ENCODE data around the gene ARAP2.

DNA sequence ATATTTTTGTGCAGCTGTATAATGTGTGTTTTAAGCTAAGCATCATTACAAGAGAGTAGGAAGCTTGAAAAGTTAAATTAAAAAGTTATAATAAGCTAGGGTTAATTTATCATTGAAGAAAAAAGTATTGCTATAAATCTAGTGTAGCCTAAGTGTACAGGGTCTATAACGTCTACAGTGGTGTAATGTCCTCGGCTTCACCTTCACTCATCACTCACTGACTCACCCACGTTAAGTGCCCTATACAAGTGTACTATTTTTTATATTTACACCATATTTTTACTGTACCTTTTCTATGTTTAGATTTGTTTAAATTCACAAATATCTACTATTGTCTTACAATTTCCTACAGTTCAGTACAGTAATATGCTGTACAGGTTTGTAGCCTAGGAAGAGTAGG, 23.5 kb downstream of the ARAP2 start:
- TF ChIP-seq EZH2 (IDR thresholded peaks at IDR 0.05) (no peak), CEBPB (IDR thresholded peaks at IDR 0.05; ENCODE audit: low read depth) (no peak), POLR2A (IDR thresholded peaks at IDR 0.05; ENCODE audit: borderline replicate concordance, extremely low read depth, insufficient read depth, insufficient read length) (no peak), ELF1 (IDR thresholded peaks at IDR 0.05; ENCODE audit: borderline replicate concordance, low read depth) (no peak), ZNF274 (IDR thresholded peaks at IDR 0.05; ENCODE audit: low read depth, low read length) (no peak), POLR2AphosphoS5 (IDR thresholded peaks at IDR 0.05; ENCODE audit: low read depth, low read length) (no peak), ZFX (IDR thresholded peaks at IDR 0.05) (no peak), EZH2phosphoT487 (IDR thresholded peaks at IDR 0.05; ENCODE audit: borderline replicate concordance) (no peak), SRF (IDR thresholded peaks at IDR 0.05; ENCODE audit: low read depth) (no peak)
- TF ChIP-seq, protein P1, sequence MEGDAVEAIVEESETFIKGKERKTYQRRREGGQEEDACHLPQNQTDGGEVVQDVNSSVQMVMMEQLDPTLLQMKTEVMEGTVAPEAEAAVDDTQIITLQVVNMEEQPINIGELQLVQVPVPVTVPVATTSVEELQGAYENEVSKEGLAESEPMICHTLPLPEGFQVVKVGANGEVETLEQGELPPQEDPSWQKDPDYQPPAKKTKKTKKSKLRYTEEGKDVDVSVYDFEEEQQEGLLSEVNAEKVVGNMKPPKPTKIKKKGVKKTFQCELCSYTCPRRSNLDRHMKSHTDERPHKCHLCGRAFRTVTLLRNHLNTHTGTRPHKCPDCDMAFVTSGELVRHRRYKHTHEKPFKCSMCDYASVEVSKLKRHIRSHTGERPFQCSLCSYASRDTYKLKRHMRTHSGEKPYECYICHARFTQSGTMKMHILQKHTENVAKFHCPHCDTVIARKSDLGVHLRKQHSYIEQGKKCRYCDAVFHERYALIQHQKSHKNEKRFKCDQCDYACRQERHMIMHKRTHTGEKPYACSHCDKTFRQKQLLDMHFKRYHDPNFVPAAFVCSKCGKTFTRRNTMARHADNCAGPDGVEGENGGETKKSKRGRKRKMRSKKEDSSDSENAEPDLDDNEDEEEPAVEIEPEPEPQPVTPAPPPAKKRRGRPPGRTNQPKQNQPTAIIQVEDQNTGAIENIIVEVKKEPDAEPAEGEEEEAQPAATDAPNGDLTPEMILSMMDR (IDR thresholded peaks at IDR 0.05 in 2 of 3, conservative IDR thresholded peaks at IDR 0.05 in 1 of 3; ENCODE audit: borderline replicate concordance in 1 of 3, insufficient read depth in 1 of 3, low read depth in 2 of 3, low read length in 2 of 3): no peak
- TF ChIP-seq, protein P2, sequence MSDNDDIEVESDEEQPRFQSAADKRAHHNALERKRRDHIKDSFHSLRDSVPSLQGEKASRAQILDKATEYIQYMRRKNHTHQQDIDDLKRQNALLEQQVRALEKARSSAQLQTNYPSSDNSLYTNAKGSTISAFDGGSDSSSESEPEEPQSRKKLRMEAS (IDR thresholded peaks at IDR 0.05): no peak
- TF ChIP-seq, protein P3, sequence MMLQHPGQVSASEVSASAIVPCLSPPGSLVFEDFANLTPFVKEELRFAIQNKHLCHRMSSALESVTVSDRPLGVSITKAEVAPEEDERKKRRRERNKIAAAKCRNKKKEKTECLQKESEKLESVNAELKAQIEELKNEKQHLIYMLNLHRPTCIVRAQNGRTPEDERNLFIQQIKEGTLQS (IDR thresholded peaks at IDR 0.05): no peak
- TF ChIP-seq, protein P4, sequence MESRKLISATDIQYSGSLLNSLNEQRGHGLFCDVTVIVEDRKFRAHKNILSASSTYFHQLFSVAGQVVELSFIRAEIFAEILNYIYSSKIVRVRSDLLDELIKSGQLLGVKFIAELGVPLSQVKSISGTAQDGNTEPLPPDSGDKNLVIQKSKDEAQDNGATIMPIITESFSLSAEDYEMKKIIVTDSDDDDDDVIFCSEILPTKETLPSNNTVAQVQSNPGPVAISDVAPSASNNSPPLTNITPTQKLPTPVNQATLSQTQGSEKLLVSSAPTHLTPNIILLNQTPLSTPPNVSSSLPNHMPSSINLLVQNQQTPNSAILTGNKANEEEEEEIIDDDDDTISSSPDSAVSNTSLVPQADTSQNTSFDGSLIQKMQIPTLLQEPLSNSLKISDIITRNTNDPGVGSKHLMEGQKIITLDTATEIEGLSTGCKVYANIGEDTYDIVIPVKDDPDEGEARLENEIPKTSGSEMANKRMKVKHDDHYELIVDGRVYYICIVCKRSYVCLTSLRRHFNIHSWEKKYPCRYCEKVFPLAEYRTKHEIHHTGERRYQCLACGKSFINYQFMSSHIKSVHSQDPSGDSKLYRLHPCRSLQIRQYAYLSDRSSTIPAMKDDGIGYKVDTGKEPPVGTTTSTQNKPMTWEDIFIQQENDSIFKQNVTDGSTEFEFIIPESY (IDR thresholded peaks at IDR 0.05; ENCODE audit: extremely low read depth, insufficient replicate concordance, low read length): no peak
- TF ChIP-seq, protein P5, sequence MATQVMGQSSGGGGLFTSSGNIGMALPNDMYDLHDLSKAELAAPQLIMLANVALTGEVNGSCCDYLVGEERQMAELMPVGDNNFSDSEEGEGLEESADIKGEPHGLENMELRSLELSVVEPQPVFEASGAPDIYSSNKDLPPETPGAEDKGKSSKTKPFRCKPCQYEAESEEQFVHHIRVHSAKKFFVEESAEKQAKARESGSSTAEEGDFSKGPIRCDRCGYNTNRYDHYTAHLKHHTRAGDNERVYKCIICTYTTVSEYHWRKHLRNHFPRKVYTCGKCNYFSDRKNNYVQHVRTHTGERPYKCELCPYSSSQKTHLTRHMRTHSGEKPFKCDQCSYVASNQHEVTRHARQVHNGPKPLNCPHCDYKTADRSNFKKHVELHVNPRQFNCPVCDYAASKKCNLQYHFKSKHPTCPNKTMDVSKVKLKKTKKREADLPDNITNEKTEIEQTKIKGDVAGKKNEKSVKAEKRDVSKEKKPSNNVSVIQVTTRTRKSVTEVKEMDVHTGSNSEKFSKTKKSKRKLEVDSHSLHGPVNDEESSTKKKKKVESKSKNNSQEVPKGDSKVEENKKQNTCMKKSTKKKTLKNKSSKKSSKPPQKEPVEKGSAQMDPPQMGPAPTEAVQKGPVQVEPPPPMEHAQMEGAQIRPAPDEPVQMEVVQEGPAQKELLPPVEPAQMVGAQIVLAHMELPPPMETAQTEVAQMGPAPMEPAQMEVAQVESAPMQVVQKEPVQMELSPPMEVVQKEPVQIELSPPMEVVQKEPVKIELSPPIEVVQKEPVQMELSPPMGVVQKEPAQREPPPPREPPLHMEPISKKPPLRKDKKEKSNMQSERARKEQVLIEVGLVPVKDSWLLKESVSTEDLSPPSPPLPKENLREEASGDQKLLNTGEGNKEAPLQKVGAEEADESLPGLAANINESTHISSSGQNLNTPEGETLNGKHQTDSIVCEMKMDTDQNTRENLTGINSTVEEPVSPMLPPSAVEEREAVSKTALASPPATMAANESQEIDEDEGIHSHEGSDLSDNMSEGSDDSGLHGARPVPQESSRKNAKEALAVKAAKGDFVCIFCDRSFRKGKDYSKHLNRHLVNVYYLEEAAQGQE (IDR thresholded peaks at IDR 0.05; ENCODE audit: low read depth): no peak

Measured in HCT116 (cell line).